Stimulated activated CD4-positive, alpha-beta T cell treated with anti-CD3 and anti-CD28 coated beads, Interleukin-15, amount 100 ng/mL, for 1 hour (primary cell): ENCODE data around the gene MAGEF1.
"Not testable (repeated sequence)": the region's sequence is repeated elsewhere in the genome, so short reads cannot be mapped to it uniquely, and the experiment has no call there.

Source experiments
- DNase-seq, 2 donors: peaks; one replicate each; pipeline ENCODE4 v3.0.0-alpha.2; 2020; ENCODE audit warnings: low read depth in 1 of 2, low spot score in 1 of 2

The MAGEF1 gene

DNA sequence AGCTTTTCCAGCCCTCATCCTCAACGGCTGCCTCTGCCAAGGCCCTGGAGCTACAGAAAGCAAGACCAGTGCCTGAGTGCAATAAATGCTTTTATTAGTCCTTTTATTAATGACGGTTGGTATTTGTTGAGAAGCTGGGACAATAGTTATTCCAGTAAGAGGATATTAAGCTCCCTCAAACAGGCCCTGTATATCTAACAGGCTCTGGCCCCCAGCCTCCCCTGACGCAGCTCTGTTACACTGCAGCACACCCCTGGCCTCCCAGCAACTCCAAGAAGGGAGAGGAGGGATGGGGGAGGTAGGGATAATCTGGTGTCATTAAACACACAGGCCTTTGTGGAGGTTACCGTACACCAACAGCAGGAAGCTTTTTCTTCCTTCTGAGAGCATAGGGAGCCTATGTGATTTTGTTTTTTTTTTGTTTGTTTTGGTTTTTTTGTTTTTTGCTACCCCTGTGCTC is 30.8 kb upstream of the MAGEF1 start:
- DNase-seq: no peak

DNA sequence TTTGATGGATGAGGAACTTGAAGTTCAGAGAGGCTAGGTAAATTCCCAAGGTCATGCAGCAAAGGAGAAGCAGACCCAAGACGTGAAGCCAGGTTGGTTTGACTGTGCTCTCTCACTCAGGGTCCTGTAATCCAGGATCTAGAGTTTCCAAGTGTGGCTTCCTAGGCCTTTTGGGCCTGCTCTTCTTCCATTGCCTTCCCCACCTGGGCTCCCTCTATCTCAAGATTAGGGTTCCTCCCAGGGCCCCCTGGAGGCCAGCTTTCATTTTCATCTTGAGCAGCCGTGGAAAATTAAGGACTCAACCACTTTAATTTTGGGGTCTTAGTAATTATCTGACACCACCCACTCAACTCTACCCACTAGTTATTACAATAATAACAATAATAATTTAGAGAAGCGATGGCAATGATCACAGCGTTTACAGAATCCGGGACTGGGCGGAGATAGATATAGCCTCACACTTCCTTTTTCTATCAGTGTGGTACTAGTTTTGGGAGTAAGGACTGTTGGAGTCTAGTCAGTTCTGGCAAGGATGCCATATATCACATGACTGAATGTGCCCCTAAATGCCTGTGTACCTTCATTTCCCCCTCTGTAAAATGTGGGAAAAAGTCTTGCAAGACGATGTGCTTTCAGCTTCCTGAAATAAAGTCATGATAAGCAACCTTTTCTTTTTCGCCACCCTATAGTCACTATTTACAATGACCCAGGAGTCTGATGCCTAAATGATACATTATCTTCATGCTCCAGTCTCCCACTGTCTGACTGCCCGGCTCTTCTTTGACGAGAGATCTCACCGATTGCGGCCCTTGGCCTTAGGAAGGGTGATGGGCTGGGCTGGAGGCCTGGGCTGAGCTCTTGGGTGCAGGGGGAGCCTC is 30.2 kb upstream of the MAGEF1 start:
- DNase-seq: no peak

DNA sequence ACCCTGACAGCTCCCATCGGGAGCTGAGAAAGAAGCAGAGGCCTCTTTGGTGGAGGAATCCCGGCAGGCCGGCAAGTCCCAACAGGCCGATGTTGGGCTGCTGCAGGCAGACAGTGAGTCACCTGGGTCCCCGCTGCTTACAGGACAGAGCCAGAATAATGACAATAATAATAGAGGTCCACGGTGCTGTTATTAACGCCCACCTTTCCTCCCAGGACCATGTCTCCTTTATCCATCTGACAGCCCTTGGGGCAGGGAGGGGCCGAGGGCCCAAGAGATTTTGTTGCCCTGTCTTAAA is 29.3 kb upstream of the MAGEF1 start:
- no peak for DNase-seq

DNA sequence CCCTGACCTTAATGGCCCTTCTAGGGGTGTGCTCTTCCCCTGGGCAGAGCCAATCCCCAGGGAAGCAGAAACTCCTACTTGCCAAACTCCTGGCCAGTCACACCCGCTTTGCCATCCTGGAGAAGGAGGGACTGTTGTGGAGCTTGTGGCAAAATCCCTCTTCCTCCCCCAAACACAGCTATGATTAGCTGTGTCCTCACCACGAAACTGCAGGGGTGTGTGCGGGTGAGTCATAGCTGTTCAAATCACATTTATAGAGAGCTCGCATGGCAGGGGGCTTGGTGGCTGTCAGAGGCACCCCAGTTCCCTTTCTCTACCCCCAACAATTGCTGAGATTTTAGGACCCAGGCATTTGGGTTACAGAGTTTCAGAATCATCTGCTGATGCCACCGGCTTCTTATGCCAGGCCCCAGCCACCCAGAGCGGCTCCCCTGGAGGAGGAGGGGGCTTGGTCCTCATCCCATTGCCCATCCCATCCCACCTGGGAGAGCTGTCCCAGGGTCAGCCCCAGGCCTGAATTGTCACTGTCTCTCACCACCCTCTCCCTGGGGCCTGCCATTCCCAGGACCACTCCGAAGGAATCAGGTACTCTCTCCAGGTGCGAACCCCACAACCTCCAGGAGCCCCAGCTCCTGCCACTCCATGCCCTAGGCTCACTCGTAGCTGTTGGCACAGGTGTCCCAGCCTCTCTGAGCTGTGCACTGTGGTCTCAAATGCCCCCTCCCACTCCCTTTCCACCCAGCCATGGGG is 28.8 kb upstream of the MAGEF1 start:
- DNase-seq: no peak

DNA sequence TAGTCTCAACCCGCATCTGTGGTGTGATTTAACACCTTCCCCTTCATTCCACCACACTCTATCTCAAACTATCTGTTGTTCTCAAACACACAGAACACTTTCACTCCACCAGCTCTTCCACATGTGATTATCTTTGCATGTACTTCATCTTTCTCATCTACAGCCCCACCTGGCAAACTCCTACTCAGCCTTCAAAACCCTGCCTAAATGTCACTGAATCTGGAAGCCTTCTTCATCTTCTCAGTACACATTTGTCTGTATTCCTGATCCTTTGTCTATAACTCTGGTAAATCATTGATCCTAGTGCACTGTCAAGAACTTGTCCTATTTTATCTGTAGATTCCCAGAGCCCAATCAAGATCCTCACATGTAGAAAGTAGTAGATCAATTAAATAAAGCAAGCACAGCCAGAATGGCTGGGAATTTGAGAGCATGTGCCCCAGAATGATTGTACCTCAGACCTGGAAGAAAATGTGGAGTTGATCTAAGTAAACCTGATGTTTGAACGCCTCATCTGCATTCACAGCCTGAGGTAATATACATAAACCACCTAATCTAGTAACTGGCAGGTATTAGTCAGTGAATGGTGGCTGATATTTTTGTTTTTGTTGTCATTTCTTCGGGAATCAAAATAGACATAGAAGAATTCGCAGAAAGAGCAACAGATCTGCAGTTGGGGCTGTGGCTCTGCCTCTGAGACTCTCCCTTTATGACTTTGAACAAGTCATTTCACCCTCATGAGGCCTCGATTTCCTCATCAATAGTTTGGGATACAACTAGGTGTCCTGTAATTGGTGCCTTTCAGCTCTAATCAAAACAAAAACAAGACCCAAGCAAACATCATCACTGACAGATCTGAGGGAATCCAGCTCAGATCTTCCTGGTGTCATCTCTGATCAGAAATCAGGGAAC is 28.0 kb upstream of the MAGEF1 start:
- no peak for DNase-seq

DNA sequence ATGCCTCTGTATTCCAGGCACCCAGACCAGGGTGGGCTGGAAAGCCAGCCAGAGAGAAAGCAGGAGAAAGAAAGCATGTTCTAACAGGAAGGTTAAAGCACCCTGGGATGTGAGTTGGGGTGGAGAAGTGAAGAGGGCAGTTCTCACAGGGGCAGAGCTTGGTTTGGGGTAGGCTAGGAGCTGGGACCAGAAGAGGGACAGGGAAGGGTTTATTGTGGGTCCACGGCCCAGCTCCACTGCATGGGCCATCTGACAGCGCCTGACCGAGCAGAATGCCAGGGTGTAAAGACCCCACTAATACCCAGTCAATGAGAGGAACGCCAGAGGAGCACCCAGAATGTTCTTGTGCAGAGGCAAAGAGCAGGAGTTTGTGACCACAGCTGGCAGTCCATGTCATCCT is 27.1 kb upstream of the MAGEF1 start:
- DNase-seq: no peak

DNA sequence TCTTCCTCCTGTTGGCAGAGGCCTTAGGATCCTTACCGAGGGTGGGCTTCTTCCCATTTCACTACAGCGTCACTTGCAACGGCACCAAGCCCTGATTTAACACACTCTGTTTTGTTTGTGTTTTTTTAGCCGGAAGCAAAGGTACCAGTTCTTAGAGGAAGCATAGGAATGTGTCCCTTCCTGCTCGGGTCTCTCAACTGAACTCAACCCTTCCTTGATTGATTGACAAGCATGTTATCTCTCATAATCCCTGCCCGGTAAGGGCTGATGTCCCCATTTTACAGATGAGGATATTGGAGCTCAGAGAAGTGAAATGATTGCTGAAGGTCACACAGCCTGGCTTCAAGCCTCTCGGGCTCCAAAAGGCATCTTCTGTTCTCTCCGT is 26.6 kb upstream of the MAGEF1 start:
- DNase-seq: no peak

DNA sequence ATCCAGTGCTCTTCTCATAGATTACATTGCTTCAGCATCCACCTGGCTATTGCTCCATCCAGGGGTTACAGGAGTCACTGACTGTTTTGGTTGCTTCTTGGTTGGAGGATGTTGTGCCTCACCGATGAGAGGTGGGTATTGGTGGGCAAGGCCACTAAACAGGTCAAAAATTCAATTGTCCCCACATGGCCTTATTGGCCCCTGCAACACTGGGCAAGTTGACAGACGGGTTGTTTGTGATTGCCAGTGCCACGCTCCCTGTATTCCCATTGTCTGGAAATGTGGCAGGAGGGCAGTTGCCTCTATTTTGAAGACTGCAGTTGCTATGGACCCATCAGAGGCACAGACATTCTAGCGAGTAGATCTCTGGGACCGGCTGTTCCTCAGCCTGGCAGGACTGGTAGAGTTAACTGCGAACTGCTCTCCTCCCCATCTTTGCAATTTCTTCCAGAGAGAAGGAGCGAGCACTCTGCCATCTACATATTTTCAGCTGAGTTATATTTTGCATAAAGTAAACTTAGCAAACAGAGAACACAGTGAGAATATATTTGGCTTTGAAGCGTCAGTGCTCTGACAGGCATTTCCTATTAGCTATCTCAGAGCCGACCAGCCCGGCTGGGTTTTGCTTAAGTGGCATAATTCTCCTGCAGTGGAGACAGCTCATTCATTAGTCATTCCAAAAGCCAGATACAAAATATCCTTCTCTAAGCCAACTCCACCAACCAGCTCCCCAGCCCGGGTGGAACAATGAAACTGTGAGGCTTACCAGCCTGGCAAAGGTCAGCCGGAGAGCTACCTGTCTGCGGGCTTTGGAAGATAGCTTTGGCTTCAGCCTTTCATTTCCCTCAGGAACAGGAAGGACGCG is 26.0 kb upstream of the MAGEF1 start:
- no peak for DNase-seq

DNA sequence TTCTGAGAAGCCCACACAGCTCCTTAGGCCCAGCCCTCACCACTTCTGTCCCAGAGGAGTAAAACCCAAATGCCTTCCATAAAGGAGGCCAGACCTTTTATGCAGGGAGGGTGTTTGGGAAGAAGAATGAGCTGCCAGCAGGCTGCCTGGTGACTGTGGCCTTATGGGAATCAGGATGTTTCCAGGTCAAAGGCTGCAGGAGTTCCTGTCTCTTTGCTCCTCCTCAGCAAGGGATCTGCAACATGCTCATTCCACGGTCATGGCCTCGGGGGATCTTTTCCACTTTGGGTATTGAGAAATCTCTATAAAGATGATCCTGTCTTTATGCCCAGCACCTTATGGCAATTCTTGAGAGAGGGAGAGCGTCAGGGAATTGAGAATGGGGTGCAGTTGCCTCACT is 25.2 kb upstream of the MAGEF1 start:
- no peak for DNase-seq

DNA sequence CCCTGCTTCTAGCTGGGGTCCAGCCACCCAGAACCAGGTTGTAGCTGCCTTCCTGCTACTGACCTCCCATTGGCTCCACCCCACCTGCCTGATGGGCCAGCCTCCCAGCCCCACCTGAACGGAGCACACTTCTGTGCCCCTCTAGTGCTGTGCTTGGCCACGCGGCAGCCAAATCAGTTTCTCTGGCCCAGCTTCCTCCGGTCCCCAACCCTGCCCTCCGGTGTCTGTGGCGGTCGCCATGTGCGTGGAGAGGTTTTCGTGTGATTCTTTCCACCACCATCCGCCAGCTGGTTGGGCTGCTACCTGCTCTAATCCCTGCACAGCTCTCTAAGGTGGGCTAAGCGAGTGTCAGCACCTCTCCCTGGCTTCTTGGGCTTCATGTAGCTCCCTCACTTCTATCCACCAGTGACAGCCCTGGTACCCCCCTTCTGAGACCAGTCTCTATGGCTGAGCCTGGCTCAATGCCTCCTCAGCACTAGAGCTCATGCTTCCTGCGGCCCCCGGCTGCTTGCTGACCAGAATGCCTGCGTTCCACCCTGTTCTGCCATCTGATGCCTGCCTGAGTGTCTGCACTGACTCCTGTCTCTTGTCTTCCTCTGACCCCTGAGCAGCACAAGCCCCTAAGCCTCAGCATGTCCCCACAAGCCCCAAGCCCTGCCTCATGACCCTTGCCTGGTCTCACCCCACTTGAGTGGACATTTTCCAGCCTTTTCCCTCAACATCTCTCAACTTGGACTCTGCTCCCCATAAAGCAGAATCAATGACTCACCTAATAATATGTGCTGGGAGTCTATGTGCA is 23.2 kb upstream of the MAGEF1 start:
- DNase-seq: no peak

DNA sequence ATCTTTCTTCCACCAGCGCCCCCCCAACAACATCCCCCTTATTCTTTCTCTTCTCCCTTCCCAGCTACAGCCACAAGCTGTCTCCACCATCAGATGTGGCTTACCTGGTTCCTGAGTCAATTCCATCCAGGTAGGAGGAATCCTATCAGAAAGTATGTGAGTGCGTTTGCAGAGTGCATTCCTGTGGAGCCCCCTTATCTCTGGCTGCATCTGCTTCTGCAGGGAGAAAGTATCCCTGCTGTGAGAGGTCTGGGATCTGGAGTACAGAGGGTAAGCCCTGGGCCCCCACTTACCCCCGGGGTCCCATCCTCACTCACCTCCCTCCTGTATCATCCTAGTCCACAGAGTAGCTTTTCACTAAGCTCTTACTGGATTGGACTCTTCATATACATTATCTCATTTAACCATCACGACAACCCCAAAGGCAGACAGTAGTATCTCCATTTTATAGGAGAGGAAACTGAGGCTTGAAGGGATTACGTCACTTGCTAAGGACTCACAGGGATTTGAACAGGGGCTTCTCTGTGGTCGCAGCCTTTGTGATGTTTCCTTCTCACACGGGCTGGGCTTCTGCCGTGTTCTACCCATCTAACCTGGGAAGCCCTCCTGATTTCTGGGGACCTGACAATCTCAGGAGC is 22.2 kb upstream of the MAGEF1 start:
- DNase-seq: no peak

DNA sequence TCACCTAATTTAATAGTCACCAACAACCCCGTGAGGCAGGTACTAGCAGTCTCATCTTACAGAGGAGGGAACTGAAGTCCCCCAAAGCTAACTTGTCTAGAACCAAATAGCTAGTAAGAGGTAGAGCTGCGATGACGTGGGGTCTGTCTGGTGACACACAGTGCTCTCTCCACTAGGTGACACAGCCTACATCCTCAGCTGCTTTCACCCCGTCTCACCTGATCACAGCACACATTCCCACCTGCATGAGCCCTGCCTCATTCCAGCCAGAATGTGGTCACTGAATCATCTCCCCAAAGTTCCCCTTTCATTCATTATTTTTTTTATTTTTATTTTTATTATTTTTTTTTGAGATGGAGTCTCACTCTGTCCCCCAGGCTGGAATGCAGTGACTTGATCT is 21.3 kb upstream of the MAGEF1 start:
- DNase-seq: no peak

DNA sequence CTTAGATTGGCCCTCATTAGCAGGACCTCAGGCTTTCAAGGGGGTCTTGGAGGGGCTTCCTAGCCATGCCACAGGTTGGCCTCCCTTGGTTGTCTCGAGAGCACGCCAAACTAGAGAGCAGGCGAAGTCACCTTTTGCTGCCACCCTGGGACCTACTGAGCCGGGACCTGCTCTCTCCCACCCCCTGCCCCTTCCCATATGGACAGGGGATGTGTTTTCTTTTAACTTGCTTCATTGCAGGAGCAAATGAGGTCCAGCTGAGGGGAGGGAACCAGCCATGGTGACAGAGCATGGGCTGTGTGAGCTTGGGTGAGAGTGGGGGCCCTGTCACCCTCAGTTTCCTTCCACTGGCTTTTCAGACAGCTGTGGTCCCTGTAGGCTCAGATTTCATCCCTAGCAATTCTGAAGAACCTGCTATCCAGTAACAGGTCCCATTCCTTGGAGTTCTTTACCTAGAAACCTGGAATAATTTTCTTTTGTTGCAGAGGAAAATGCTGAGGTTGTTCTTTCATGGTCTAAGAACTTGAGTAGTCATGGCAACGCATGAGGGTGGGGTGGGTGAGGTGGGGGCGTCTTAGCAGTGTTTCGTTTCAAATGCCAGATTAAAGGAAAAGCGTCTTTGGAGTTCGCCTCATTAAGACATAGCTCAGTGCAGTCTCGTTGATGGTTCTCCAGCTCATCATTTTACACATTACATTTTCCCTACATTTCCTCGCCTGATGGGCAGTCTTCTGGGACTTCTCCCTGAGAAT is 20.1 kb upstream of the MAGEF1 start:
- no peak for DNase-seq

DNA sequence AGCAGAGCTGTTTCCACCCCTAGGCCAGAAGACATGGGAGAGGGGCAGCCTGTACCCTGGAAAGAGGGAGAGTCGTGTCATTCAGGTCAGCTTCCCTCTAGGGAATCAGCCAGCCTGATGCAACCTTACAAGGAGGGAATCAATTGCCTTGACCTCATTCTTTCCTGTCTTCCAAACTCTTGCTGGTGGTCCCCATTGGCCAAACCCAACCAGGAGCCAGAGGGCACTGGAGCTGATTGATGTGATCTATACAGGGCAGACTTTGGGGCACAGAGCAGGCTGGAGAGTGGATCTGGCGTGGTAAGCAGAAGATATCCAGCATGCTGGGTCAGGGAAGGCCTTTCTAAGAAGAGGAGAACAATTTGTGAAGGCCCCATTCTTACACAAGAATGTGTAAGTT is 19.1 kb upstream of the MAGEF1 start:
- no peak for DNase-seq

DNA sequence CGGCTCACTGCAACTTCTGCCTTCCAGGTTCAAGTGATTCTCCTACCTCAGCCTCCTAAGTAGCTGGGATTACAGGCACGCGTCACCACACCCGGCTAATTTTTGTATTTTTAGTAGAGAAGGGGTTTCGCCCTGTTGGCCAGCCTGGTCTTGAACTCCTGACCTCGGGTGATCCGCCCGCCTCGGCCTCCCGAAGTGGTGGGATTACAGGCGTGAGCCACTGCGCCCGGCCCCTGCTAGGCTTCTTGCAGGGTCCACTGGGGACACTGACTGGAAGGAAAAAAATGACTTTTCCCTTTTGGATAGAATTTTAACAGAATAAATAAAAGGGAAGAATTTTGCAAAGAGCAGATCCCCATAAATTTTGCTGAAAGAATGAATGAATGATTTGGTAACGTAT is 17.3 kb upstream of the MAGEF1 start:
- not testable (repeated sequence) for DNase-seq

DNA sequence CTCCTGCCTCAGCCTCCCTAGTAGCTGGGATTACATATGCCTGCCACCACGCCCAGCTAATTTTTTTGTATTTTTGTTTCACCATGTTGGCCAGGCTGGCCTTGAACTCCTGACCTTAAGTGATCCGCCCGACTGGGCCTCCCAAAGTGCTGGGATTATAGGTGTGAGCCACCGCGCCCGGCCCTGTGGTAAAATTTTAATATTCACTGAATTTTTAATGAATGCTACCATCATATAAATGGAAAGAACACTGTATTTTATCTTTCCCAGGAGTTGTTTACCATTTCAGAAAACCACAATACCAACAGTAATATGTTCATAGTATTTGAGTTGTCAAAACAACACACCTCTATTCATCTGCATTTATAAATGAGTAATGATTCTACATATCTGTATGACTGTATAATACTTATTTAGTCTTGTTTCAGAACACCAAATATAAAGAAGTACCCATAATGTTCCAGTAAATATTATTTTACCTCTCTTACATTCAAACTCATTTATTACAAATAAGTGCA is 16.2 kb upstream of the MAGEF1 start:
- DNase-seq: no peak

DNA sequence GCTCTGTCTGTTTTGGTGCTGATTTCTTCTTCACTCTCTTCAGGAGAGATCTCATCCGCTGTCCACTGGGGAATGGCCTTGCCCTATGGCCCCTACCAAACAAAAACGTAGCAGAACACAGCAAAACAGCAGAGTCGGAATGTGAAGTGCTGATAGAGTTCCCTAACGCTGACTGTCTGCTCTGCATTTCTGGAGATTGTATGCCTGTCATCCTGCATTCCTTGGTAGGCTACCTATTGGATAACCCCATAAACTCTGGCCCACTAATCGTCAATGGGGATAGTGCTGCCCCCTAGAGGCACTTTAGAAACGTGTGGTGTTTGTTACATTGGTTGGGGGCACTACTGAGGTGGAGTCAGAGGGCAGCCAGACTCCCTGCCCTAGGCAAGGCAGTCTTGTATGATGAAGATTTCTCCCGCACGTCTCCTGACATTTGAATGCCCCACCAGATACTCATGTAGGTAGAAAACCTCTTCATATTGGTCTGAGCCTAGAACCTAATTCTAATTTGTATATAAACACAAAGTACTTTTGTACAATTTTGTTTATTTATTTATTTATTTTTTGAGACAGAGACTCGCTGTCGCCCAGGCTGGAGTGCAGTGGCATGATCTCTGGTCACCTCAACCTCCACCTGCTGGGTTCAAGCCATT is 15.6 kb upstream of the MAGEF1 start:
- DNase-seq: no peak

DNA sequence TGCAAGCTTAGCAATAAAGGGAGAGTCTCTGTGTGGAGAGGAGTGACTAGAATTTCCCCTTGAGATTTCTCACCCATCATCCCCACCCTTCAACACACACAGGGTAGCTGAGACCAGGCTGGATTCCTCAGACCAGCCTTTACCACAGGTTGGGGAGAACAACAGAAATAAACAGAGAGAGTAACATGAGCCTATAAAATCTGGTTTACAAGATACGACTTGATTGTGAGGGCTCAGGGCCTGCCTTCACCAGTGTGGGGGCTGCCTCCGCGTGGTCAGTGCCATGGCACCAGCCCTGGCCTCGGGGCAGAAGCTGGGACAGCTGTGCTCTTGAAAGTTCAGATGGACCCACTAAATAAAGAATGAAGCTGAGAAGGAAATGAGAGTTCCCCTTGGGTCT is 14.6 kb upstream of the MAGEF1 start:
- no peak for DNase-seq
